LNCAP (cell line): ENCODE measurements around the gene SORL1-AS1.

Experiments used
- CTCF ChIP-seq: fragments of 450-650 bp; IDR thresholded peaks from 2 replicates; pipeline ENCODE4 v1.5.1; 2017; ENCODE audit warnings: mild to moderate bottlenecking

The SORL1-AS1 gene

GRCh38 chr11:121452609-121453150 lies at the start of gene SORL1-AS1:
Gene SORL1-AS1 (minus strand): TSS chr11:121452967.
- TF ChIP-seq CTCF: no peak

- no peak for TF ChIP-seq CTCF
These were observed 48.0 kb upstream of the SORL1-AS1 start for GRCh38 chr11:121500717-121501116.

- no peak for TF ChIP-seq CTCF
These were observed 47.5 kb upstream of the SORL1-AS1 start for GRCh38 chr11:121500275-121500674.

GRCh38 chr11:121499405-121499804 lies 46.6 kb upstream of the SORL1-AS1 start:
- TF ChIP-seq CTCF: no peak

DNA sequence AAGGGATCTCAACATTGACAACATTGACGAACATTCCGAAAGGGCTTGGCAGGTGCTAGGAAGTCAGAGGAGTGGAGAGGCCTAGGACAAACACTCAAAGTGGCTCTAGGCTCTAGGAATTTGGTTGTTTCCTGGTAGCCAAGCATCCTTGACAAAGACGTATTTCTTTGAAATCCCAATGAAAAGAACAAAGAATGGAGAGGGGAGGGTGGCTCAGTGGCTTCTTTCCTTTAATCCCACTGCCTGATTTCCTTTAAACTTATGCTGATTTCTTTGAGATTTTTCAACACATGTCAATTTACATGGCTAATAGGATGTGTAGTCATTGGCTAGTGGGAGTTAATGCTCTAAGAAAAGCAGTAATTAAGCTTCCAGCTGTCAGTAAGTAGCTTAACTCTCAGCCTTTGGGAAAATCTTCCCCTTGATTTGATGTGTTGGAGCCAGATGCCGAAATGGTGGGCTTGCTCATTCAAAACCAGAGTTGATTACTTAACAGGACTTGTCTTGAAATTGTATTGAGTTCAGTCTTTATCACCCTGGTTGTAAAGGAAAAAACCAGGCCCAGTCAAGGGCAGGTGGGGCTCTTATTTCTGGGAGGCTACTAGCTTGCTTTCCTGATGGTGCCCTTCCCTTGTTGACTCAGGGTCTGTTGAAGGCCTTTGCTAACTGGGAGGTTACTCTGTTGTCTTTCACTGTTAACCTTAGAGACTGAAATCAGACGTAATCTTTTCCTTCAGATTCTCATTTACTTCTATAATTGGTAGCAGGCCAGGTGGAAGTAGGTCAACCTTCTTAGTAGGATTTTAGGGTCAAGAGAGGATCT lies 44.6 kb upstream of the SORL1-AS1 start:
- TF ChIP-seq CTCF: no peak

DNA sequence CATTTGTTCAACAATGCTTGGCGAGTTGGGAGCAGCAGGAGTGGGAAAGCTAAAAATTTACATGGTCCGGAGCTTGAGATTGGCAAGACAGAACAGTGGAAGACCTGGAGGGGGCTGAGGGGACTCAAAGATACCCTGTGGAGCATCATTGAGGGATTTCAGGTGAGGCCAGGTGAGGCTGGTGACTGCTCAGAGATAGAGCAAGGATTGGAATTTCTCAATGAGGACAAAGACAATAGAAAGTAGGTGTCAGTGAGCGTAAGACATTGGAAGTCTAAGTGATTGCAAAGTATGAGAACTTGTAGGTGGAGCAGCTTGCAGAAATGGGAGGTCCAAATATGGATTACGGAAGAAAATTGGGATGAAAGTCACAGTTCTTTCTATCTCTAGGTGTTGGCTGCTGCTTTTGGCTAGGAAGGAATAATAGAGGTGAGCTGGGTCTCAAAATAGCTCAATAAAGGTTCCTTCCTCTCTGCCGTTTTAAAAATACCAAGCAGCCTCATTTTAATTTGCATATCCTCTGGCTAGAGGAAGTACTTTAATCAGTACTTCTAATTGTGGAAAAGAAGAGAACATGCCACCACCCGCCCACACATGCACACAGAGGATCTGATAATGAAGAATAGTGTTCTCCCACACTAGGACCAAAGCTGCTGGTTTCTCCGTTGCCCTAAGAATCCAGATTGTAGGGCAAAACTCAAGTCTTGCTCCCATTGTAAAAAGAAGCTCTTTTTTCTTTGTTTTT lies 41.8 kb upstream of the SORL1-AS1 start:
- no peak for TF ChIP-seq CTCF

DNA sequence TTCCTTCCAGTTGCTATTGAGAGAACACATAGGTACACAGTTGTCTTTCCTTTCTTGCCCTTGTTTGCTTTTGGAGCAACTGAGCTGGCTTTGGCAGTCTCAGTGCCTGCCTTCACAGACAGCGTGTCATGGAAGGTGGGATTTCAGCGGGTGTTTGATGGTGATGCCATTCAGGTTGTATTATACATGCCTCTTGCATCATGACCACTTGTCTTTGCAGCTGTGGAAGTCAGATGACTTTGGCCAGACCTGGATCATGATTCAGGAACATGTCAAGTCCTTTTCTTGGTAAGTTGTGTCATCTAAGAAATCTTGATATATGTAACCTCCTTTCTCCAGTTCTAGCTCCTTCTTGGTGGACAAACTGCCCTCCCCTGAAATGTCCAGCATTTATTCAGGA lies 37.1 kb upstream of the SORL1-AS1 start:
- no peak for TF ChIP-seq CTCF
